Pulmonary artery endothelial cell (primary cell): ENCODE data around the gene SIGLEC12. TPM values are rescaled to one million over a fixed set of nuclear protein-coding genes. Genes with fewer than 3 reads are reported as not detected.
"Not testable (repeated sequence)": the region's sequence is repeated elsewhere in the genome, so short reads cannot be mapped to it uniquely, and the experiment has no call there.

Experiments
- DNase-seq: peaks from one replicate; pipeline ENCODE4 v3.0.0-alpha.2; 2011; ENCODE audit warnings: low read depth, low spot score
- total RNA-seq: library from RNA; depleted of rRNA; stranded (reverse); fragments of >200 nt; gene quantifications from 2 replicates; pipeline ENCODE4 v1.2.3, GENCODE V29; 2014

Gene SIGLEC12
- total RNA-seq, 1 donor from 2014 or later = not detected

GRCh38 chr19:51460164-51460992 lies 41.2 kb downstream of the SIGLEC12 start:
- DNase-seq = no peak

GRCh38 chr19:51458899-51459505 lies 42.6 kb downstream of the SIGLEC12 start:
- DNase-seq = no peak

GRCh38 chr19:51458051-51458645 lies 43.5 kb downstream of the SIGLEC12 start, which contains the start of gene SIGLEC8:
TSS of gene SIGLEC8 (minus strand) at chr19:51458454. CDS start at chr19:51458387, 67 bp downstream.
- DNase-seq = no peak

- DNase-seq = no peak
Measured at GRCh38 chr19:51457351-51458013, 44.1 kb downstream of the SIGLEC12 start.

- no peak for DNase-seq
Measured at GRCh38 chr19:51456541-51457290, 44.9 kb downstream of the SIGLEC12 start.

GRCh38 chr19:51450730-51451307 lies 50.8 kb downstream of the SIGLEC12 start:
- DNase-seq = no peak

- no peak for DNase-seq
Measured at GRCh38 chr19:51448411-51449016, 53.1 kb downstream of the SIGLEC12 start.

GRCh38 chr19:51448011-51448410 lies 53.6 kb downstream of the SIGLEC12 start:
- no peak for DNase-seq

GRCh38 chr19:51447510-51447909 lies 54.1 kb downstream of the SIGLEC12 start:
- not testable (repeated sequence) for DNase-seq

GRCh38 chr19:51441410-51442390 lies 59.9 kb downstream of the SIGLEC12 start:
- DNase-seq = no peak

Other genes with a start within 250 kb of the SIGLEC12 start
- gene IGLON5, start 190.2 kb downstream of the SIGLEC12 start, total RNA-seq = not detected in 2 replicates
- 0.04 and 0.07 TPM in 2 replicates for gene VSIG10L, start 159.7 kb downstream of the SIGLEC12 start, total RNA-seq
- 65.6 and 66.1 TPM in 2 replicates for gene ETFB, start 135.4 kb downstream of the SIGLEC12 start, total RNA-seq
- gene CLDND2, start 132.8 kb downstream of the SIGLEC12 start, total RNA-seq = not detected in 2 replicates
- gene NKG7, start 129.1 kb downstream of the SIGLEC12 start, total RNA-seq = not detected in 2 replicates
- not detected in 2 replicates for gene LIM2, start 113.8 kb downstream of the SIGLEC12 start, total RNA-seq
- gene C19orf84, start 111.2 kb downstream of the SIGLEC12 start, total RNA-seq = not detected in 2 replicates
- not detected in 2 replicates for gene SIGLEC10, start 84.2 kb downstream of the SIGLEC12 start, total RNA-seq
- not detected in 2 replicates for gene SIGLEC8, start 43.3 kb downstream of the SIGLEC12 start, total RNA-seq
- gene CEACAM18, start 23.3 kb downstream of the SIGLEC12 start, total RNA-seq = not detected in 2 replicates
- gene SIGLEC6, start 29.9 kb upstream of the SIGLEC12 start, total RNA-seq = not detected in 2 replicates
- gene ZNF175, start 69.5 kb upstream of the SIGLEC12 start, total RNA-seq = 3.5 and 7.4 TPM in 2 replicates
- gene SIGLEC5, start 128.6 kb upstream of the SIGLEC12 start, total RNA-seq = not detected in 2 replicates
- gene SIGLEC14, start 145.0 kb upstream of the SIGLEC12 start, total RNA-seq = not detected in 2 replicates
- gene SPACA6, start 191.5 kb upstream of the SIGLEC12 start, total RNA-seq = 5.1 and 6.8 TPM in 2 replicates
- gene HAS1, start 222.2 kb upstream of the SIGLEC12 start, total RNA-seq = not detected in 2 replicates